ENCODE data around the gene CACNA2D2. TPM values are rescaled to one million over a fixed set of nuclear protein-coding genes. Genes with fewer than 3 reads are reported as not detected.

The CACNA2D2 gene
- polyA plus RNA-seq, 6 donors from 2014 or later: 0.17 to 0.24 (median 0.18) TPM; not detected in 3

DNA sequence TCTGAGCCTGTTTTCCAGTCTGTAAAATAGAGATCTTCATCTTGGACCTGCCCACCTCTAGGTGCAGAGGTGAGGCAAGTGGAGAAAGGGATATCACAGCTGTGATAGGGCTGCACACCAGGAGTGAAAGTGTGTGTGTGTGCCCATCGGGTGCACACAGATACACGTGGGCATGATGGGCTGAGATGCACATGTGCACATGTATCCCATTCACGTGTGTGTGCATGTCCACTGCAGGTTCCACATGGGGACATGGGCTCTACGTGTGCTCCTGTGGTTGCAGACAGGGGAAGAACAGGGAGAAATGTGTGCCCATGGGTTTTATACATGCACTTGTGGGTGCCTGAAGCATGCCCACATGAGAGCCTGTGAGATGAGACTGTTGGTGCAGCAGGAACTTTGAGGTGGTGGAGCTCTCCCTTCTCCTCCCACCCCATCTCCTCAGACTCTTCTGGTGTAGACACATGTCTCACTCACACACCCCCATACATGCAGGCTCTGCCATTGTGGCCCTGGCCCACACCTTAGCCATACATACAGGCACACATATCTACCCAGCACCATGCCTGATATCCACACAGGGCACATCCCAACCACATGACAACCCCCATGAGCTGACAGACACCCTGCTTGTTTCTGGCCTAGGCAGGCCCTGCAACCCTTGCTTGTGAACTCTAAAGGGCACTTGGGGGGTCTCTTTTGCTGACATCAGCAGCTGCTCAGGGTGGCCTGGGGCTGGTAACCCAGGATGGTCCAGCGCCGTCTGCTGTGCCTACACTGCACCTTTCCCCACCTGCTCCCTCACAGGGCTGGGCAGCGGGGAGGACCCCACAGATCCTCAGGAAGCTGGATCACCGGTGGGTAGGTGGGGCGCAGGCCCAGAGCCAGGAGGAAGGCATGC lies 86.4 kb downstream of the CACNA2D2 start:
- ATAC-seq (ENCODE audit: low read depth in 2 of 2): no peak
- H3K27me3 Mint-ChIP-seq: peaks cover 0 to 18% (median 3%) of the 10 kb centered on the region in 3 donors
- DNase-seq: no peak
- no peaks in the 10 kb centered on the region for H3K36me3 Mint-ChIP-seq
- H3K4me3 Mint-ChIP-seq: no peak overlapping the region
- H3K27ac Mint-ChIP-seq: no peak overlapping the region
- no peaks in the 10 kb centered on the region for H3K9me3 Mint-ChIP-seq
- no peaks in the 10 kb centered on the region for H3K4me1 Mint-ChIP-seq

DNA sequence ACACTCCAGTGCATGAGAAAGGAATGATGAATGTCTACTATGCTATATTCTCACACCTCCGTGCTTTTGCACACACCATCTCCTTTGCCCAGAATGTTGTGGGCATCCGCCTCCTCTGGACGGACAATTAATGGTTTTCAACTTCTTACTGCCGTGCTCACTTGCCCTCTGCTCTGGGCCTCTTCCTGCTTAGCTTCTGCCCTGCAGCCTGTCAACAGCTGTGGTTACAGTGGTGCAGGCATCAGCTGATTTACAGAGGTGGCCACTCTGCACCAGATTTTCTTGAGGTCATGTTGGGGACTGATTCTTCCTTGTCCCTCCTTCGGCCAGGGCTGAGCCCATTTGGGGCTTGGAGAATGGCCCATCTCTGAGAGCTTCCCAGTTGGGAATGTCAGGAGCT lies 87.6 kb downstream of the CACNA2D2 start:
- no peaks in the 10 kb centered on the region for H3K4me1 Mint-ChIP-seq
- peaks cover 0 to 19% (median 11%) of the 10 kb centered on the region in 3 donors for H3K27me3 Mint-ChIP-seq
- H3K9me3 Mint-ChIP-seq: no peaks in the 10 kb centered on the region
- no peaks in the 10 kb centered on the region for H3K36me3 Mint-ChIP-seq
- no peak overlapping the region for H3K4me3 Mint-ChIP-seq
- ATAC-seq (ENCODE audit: low read depth in 2 of 2): no peak
- DNase-seq: no peak
- no peak overlapping the region for H3K27ac Mint-ChIP-seq

DNA sequence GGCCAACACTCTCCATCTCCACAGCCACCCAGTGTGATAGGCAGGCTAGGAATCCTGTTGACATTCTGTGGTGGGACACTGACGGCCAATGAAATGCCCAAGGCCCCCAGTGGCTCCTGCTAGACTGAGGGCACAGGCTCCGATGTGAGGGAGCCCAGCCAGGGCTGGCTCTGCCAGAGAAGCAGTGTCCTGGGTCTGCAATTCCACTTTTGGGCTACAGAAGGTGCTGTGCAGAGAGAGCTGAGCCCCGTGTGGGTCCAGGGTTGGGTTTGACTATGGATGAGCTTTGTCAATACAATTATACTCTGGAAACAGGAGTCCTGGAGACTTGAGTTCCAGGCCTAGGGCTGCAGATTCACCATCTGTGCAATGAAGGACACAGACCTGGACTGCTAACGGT lies 88.4 kb downstream of the CACNA2D2 start:
- Mint-ChIP-seq H3K4me3 (no peak overlapping the region), H3K36me3 (no peaks in the 10 kb centered on the region), H3K27ac (no peak overlapping the region), H3K27me3 (peaks cover 0 to 19% (median 11%) of the 10 kb centered on the region in 3 donors), H3K4me1 (no peaks in the 10 kb centered on the region), H3K9me3 (no peaks in the 10 kb centered on the region)
- DNase-seq (no peak), ATAC-seq (ENCODE audit: low read depth in 2 of 2) (no peak)

DNA sequence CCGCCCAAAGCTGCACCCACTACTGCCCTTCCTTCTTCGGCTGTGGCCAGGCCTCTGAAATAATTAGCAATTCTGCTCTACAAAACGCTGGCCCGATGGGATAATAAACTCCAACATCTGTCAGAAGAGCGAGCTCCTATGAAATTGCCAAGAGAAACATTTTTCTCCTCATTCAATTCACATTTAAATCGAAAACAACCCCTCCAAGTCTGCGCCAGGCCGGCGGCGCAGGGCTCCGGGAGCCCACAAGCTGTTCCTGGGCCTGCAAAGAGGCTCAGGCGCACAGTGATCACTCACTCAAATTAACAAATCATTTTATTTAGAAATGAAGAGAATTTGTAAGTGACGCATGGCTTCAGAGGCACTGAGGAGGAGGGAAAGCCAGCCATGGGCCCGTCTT lies 88.8 kb downstream of the CACNA2D2 start:
- no peaks in the 10 kb centered on the region for H3K4me1 Mint-ChIP-seq
- no peaks in the 10 kb centered on the region for H3K9me3 Mint-ChIP-seq
- no peak for DNase-seq
- H3K4me3 Mint-ChIP-seq: no peak overlapping the region
- H3K27ac Mint-ChIP-seq: no peak overlapping the region
- ATAC-seq (ENCODE audit: low read depth in 2 of 2): no peak
- H3K36me3 Mint-ChIP-seq: no peaks in the 10 kb centered on the region
- H3K27me3 Mint-ChIP-seq: peaks cover 0 to 19% (median 11%) of the 10 kb centered on the region in 3 donors

DNA sequence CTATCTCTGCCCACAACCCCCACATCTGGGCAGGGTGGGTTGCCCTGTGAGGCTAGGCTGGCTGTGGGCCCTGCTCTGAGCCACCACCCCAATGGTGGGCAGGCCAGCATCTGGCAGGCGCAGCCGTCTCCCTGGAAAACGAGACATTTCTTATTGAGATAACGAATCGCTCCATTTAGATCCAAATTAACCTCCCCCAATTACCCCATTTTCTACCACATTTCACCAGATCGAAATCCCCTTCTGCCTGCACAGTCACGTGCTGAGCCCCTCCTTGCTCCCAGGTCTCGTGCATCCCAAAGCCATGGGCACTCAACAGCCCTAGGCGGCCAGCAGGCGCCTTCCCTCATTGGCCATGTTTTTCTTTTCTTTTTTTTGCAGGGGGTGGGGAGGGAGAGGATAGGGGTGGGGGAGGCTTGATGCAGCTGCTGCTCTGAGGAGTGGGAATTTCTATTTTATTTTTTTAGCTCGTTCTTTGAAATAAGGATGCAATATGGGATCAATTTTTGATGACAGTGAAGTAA lies 91.1 kb downstream of the CACNA2D2 start:
- no peaks in the 10 kb centered on the region for H3K4me1 Mint-ChIP-seq

DNA sequence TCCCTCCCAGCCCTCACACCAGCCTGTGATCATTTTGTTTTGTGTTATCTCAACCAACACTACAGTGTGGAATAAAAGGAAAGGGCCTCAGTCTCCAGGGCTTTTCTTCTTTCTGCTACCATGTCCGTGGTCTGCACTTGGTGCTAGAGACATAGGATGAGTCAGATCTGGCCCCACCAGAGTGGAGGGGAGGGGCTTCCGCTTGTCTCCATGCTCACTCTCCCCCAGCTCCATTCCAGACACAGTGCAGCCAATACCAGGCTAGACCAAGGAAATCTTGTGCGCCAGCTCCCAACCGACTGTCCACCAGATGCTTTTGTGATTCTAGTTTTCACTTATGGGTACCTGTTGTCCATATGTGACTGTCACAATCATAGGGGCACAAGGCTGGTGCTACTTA lies 92.2 kb downstream of the CACNA2D2 start:
- no peak for DNase-seq
- Mint-ChIP-seq H3K36me3 (no peaks in the 10 kb centered on the region), H3K4me1 (no peaks in the 10 kb centered on the region), H3K27me3 (peaks cover 6 to 19% (median 18%) of the 10 kb centered on the region in 3 donors), H3K9me3 (peaks cover 0 to 5% (median 0%) of the 10 kb centered on the region in 7 donors), H3K27ac (no peak overlapping the region), H3K4me3 (no peak overlapping the region)
- ATAC-seq (ENCODE audit: low read depth in 2 of 2): no peak

More for the DNA sequence above, 91.1 kb downstream of the CACNA2D2 start:
- Mint-ChIP-seq H3K27ac (no peak overlapping the region), H3K4me3 (no peak overlapping the region), H3K36me3 (no peaks in the 10 kb centered on the region), H3K9me3 (no peaks in the 10 kb centered on the region), H3K27me3 (peaks cover 0 to 12% (median 11%) of the 10 kb centered on the region in 3 donors)
- no peak for ATAC-seq (ENCODE audit: low read depth in 2 of 2)
- DNase-seq: no peak

DNA sequence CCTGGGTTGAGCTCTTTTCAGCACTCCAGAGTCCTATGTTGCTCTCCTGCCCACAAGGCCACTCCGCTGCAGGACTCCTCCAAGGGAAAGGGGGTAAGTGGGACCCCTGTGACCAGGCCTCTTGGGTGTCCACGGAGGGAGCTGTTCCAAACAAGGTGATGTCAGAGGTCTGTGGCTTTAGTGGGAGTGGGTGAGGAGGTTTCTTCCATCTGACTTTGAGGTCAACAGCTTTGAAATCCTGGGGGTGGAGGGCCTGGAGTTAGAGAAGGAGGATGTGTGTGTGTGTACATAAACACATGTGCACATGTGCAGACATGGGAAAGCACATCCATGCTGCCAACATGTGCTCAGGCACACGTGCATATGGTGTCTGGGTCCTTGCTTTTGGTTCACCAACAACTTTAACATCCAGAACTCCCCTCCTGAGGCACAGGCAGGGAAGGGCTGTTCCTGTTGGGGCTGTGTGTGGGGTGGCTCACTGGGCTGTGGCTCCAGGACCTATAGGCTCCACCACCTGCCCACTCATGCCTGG lies 92.8 kb downstream of the CACNA2D2 start:
- peaks cover 0 to 5% (median 0%) of the 10 kb centered on the region in 7 donors for H3K9me3 Mint-ChIP-seq
- H3K4me3 Mint-ChIP-seq: no peak overlapping the region
- H3K36me3 Mint-ChIP-seq: no peaks in the 10 kb centered on the region
- no peak for ATAC-seq (ENCODE audit: low read depth in 2 of 2)
- H3K27ac Mint-ChIP-seq: no peak overlapping the region
- DNase-seq: no peak
- H3K4me1 Mint-ChIP-seq: no peaks in the 10 kb centered on the region
- peaks cover 6 to 21% (median 18%) of the 10 kb centered on the region in 3 donors for H3K27me3 Mint-ChIP-seq

DNA sequence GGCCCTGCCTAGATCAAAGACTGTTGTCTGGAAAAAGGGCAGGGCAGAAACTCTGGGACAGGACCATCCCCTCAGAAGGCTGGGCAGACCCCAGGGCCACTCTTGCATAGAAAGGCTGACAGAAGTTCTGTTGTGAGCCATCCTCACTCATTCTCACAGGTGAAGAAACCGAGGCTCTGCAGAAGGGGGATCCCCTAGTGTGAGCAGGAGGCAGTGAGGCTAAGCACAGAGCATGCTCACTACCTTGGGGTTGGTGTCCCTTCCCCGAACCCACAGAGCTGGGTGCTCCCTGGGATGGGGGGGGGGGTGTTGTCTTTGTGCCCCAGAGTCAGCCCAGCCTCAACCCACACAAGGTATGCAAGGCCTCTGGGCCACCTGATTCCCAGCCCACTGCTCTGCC lies 93.2 kb downstream of the CACNA2D2 start:
- no peak for ATAC-seq (ENCODE audit: low read depth in 2 of 2)

DNA sequence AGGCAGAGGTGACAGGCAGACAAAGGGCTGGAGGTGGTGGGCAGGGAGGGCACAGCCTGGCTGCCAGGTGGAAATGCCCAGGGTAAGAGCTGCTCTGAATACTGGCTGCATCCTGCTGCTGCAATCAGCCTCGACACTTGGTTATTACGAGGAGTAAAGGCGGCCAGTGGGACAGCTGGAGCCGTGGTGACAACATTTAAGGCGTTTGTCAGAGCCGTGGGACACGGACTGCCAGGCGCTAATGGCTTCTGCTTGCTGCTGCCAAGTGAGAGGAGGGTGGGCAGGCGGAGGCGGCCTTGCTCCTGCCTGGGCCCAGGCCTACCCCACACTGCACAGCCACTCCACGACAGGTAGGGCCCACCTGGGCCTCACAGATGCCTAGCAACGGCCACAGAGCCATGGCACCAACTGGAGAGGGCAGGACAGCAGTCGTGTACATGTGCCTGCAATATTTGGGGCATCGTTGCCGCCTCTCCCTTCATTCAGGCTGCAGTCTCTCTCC lies 94.9 kb downstream of the CACNA2D2 start:
- ATAC-seq (ENCODE audit: low read depth in 2 of 2): no peak
- Mint-ChIP-seq H3K36me3 (no peaks in the 10 kb centered on the region), H3K27ac (no peak overlapping the region), H3K4me3 (no peak overlapping the region), H3K4me1 (no peaks in the 10 kb centered on the region), H3K27me3 (peaks cover 6 to 31% (median 26%) of the 10 kb centered on the region in 3 donors), H3K9me3 (peaks cover 0 to 5% (median 0%) of the 10 kb centered on the region in 7 donors)
- no peak for DNase-seq

More for the DNA sequence above, 93.2 kb downstream of the CACNA2D2 start:
- peaks cover 6 to 21% (median 18%) of the 10 kb centered on the region in 3 donors for H3K27me3 Mint-ChIP-seq
- no peak overlapping the region for H3K4me3 Mint-ChIP-seq
- H3K36me3 Mint-ChIP-seq: no peaks in the 10 kb centered on the region
- no peak overlapping the region for H3K27ac Mint-ChIP-seq
- no peaks in the 10 kb centered on the region for H3K4me1 Mint-ChIP-seq
- H3K9me3 Mint-ChIP-seq: peaks cover 0 to 5% (median 0%) of the 10 kb centered on the region in 7 donors
- no peak for DNase-seq

DNA sequence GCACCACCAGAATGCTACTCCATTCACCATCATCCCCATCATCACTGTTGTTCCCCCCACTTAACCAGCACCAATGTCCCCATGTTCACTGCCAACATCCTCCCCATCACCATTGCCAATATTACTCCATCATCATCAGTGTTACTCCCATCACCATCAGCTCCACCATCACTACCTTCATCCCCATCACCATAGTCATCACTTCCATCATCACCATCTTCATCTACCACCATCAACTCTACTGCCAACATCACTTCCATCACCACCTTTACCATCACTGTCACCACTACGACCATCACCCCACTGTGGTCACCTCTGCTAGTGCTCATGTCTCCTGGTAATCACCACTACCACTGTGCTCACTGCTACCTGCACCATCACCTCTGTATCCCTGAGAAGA lies 96.9 kb downstream of the CACNA2D2 start:
- Mint-ChIP-seq H3K9me3 (peaks cover 0 to 5% (median 0%) of the 10 kb centered on the region in 7 donors), H3K36me3 (no peaks in the 10 kb centered on the region), H3K4me1 (no peaks in the 10 kb centered on the region), H3K4me3 (no peak overlapping the region), H3K27ac (peak overlapping the region in 1 of 6 donors; percentile 10), H3K27me3 (peaks cover 6 to 26% (median 20%) of the 10 kb centered on the region in 3 donors)
- ATAC-seq (ENCODE audit: low read depth in 2 of 2) (no peak), DNase-seq (no peak)

DNA sequence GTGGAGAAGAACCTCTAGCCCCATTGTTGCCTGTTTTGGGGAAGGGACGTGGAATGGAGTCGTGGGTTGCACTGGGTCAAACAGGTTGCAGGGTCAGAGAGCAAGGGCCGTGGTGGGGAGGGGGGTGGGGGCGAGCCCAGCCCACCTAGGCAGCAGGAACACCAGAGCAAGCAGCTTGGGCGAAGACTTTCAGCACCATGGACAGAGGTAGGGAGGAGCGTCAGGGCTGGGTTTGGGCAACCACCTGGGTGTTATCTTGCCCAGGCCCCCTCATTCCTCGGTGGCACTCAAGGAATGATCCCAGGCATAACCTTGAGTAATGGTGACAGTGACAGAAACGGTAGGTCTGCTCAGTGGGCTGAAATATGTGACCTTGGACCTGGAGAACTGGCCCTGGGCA lies 98.2 kb downstream of the CACNA2D2 start:
- no peak overlapping the region for H3K27ac Mint-ChIP-seq
- H3K36me3 Mint-ChIP-seq: no peaks in the 10 kb centered on the region
- no peak for ATAC-seq (ENCODE audit: low read depth in 2 of 2)
- no peaks in the 10 kb centered on the region for H3K4me1 Mint-ChIP-seq
- peaks cover 6 to 23% (median 20%) of the 10 kb centered on the region in 3 donors for H3K27me3 Mint-ChIP-seq
- peaks cover 0 to 5% (median 0%) of the 10 kb centered on the region in 7 donors for H3K9me3 Mint-ChIP-seq
- no peak for DNase-seq
- peak overlapping the region in 1 of 8 donors; percentile 68 for H3K4me3 Mint-ChIP-seq

DNA sequence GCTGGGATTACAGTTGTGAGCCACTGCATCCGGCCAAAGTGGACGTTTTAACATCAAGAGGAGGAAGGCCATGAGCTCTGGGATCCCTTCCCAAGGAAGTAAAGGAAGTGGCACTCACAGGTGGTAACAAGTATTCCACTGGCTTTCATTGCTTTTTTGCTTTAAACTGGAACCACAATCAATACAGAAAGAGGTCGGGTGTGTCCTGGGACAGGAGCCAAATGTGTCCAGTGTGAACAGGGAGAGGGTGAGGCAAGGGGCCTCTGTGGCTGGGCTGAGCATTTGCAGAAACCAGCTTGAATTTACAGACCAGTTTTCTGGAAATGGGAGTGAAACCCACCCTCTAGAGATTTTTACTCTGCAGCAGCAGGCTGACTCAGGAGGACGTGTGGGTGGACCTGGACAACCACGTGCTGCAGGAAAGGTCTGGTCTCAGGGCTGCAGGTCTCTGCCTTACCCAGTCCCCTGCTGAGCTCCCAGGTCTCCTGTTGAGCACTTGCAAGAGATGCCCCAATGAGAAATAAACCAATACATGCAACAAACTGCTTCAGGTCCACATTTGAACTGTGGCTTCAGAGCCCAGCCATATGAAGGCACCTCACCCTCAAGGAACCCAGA lies 101.3 kb downstream of the CACNA2D2 start:
- no peak for DNase-seq
- H3K4me3 Mint-ChIP-seq: no peak overlapping the region
- peaks cover 0 to 5% (median 0%) of the 10 kb centered on the region in 7 donors for H3K9me3 Mint-ChIP-seq
- no peak overlapping the region for H3K27ac Mint-ChIP-seq
- ATAC-seq (ENCODE audit: low read depth in 2 of 2): no peak
- H3K36me3 Mint-ChIP-seq: no peaks in the 10 kb centered on the region
- H3K27me3 Mint-ChIP-seq: peaks cover 6 to 29% (median 20%) of the 10 kb centered on the region in 3 donors
- no peaks in the 10 kb centered on the region for H3K4me1 Mint-ChIP-seq

DNA sequence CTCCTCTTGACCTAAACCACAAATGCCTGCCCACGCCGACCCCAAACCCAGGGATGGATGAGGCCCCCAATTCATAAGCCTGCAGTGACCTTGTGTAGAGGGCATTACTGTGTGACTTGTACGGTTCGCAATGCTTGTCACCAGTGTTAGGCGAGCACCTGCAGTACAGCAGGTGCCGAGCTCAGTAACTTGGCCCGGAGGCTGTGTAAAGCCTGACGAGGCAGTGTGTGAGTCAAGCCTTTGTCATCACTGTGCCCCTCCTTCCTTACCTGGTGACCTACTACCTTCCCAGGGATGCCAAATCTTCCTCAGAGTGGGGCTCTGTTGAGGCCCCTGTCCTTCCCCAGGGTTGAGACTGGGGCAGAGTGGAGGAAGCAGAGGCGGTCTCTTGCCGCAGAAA lies 106.9 kb downstream of the CACNA2D2 start:
- no peaks in the 10 kb centered on the region for H3K9me3 Mint-ChIP-seq
- peaks cover 0 to 17% (median 9%) of the 10 kb centered on the region in 3 donors for H3K27me3 Mint-ChIP-seq
- peaks cover 0 to 5% (median 2%) of the 10 kb centered on the region in 3 donors for H3K4me1 Mint-ChIP-seq
- DNase-seq (no peak), ATAC-seq (ENCODE audit: low read depth in 2 of 2) (no peak)
- no peak overlapping the region for H3K4me3 Mint-ChIP-seq
- H3K36me3 Mint-ChIP-seq: no peaks in the 10 kb centered on the region
- H3K27ac Mint-ChIP-seq: peak overlapping the region in 1 of 6 donors; percentile 36
